ENCODE data around the gene ANKRD11. TPM values are rescaled to one million over a fixed set of nuclear protein-coding genes. Genes with fewer than 3 reads are reported as not detected.
"Not testable (repeated sequence)": the region's sequence is repeated elsewhere in the genome, so short reads cannot be mapped to it uniquely, and the experiment has no call there.

The ANKRD11 gene
- total RNA-seq, 1 donor from 2014 or later, result 165 TPM

DNA sequence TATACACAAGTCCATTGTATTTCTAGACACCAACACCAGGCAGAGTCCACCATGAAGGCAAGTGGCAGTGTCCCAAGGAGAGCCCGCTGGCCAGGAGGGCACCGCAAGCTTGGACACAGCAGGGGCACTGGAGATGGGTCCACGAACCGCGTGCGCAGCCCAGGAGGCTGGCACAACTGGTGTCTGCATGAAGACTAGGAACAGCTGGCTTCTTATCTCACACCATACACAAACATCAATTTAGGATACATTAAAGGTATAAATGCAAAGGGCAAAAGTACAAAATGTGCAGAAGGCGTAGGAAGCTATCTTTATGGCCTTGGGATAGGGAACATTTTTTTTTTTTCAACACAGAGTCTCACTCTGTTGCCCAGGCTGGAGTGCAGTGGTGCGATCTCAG lies 52.4 kb downstream of the ANKRD11 start:
- H3K27ac Mint-ChIP-seq (ENCODE audit: unreplicated experiment), result no peak overlapping the region

GRCh38 chr16:89437251-89437987 lies 52.9 kb downstream of the ANKRD11 start:
- Mint-ChIP-seq H3K4me3 (ENCODE audit: unreplicated experiment) (no peak overlapping the region), H3K27me3 (ENCODE audit: unreplicated experiment) (peaks cover 20% of the 10 kb centered on the region), H3K9me3 (ENCODE audit: unreplicated experiment) (no peaks in the 10 kb centered on the region), H3K27ac (ENCODE audit: unreplicated experiment) (peak overlapping the region; percentile 32), H3K4me1 (ENCODE audit: unreplicated experiment) (peaks cover 57% of the 10 kb centered on the region), H3K36me3 (ENCODE audit: low read depth, unreplicated experiment) (peaks cover 18% of the 10 kb centered on the region)
- no peak for DNase-seq (ENCODE audit: low spot score)
- TF ChIP-seq, protein P1, sequence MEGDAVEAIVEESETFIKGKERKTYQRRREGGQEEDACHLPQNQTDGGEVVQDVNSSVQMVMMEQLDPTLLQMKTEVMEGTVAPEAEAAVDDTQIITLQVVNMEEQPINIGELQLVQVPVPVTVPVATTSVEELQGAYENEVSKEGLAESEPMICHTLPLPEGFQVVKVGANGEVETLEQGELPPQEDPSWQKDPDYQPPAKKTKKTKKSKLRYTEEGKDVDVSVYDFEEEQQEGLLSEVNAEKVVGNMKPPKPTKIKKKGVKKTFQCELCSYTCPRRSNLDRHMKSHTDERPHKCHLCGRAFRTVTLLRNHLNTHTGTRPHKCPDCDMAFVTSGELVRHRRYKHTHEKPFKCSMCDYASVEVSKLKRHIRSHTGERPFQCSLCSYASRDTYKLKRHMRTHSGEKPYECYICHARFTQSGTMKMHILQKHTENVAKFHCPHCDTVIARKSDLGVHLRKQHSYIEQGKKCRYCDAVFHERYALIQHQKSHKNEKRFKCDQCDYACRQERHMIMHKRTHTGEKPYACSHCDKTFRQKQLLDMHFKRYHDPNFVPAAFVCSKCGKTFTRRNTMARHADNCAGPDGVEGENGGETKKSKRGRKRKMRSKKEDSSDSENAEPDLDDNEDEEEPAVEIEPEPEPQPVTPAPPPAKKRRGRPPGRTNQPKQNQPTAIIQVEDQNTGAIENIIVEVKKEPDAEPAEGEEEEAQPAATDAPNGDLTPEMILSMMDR (IDR thresholded peaks at IDR 0.05; ENCODE audit: unreplicated experiment), result no peak

More for the DNA sequence above, 52.4 kb downstream of the ANKRD11 start:
- peaks cover 18% of the 10 kb centered on the region for H3K36me3 Mint-ChIP-seq (ENCODE audit: low read depth, unreplicated experiment)
- DNase-seq (ENCODE audit: low spot score), result no peak
- no peak overlapping the region for H3K4me3 Mint-ChIP-seq (ENCODE audit: unreplicated experiment)
- peaks cover 22% of the 10 kb centered on the region for H3K27me3 Mint-ChIP-seq (ENCODE audit: unreplicated experiment)
- peaks cover 63% of the 10 kb centered on the region for H3K4me1 Mint-ChIP-seq (ENCODE audit: unreplicated experiment)
- no peaks in the 10 kb centered on the region for H3K9me3 Mint-ChIP-seq (ENCODE audit: unreplicated experiment)
- TF ChIP-seq, protein P1 (IDR thresholded peaks at IDR 0.05; ENCODE audit: unreplicated experiment), result no peak

DNA sequence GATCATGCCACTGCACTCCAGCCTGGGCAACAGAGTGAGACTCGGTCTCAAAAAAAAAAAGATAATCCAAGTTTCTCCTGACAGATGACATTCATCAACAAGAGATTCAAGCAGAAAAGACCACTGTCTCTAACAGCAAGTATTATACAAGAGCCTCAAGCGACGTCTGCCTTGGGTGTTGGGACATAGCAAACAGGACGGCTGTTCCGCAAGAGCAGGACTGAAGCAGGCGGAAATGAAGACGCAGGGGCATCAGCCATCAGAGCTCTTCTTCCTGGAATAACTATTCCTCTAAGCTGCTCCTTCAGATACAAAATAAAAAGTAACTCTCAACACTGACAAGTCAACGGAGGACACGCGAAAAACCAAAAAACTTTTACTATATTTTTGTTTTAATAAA lies 54.0 kb downstream of the ANKRD11 start:
- peaks cover 18% of the 10 kb centered on the region for H3K36me3 Mint-ChIP-seq (ENCODE audit: low read depth, unreplicated experiment)

GRCh38 chr16:89435059-89435458 lies 55.3 kb downstream of the ANKRD11 start:
- H3K27me3 Mint-ChIP-seq (ENCODE audit: unreplicated experiment), result peaks cover 12% of the 10 kb centered on the region
- H3K27ac Mint-ChIP-seq (ENCODE audit: unreplicated experiment); H3K9me3 Mint-ChIP-seq (ENCODE audit: unreplicated experiment); DNase-seq (ENCODE audit: low spot score); H3K4me3 Mint-ChIP-seq (ENCODE audit: unreplicated experiment): not testable (repeated sequence)
- peaks cover 20% of the 10 kb centered on the region for H3K36me3 Mint-ChIP-seq (ENCODE audit: low read depth, unreplicated experiment)
- H3K4me1 Mint-ChIP-seq (ENCODE audit: unreplicated experiment), result peaks cover 41% of the 10 kb centered on the region

More for the DNA sequence above, 54.0 kb downstream of the ANKRD11 start:
- Mint-ChIP-seq H3K9me3 (ENCODE audit: unreplicated experiment) (no peaks in the 10 kb centered on the region), H3K4me3 (ENCODE audit: unreplicated experiment) (no peak overlapping the region), H3K27ac (ENCODE audit: unreplicated experiment) (no peak overlapping the region), H3K27me3 (ENCODE audit: unreplicated experiment) (peaks cover 17% of the 10 kb centered on the region), H3K4me1 (ENCODE audit: unreplicated experiment) (peaks cover 51% of the 10 kb centered on the region)
- TF ChIP-seq, protein P1 (IDR thresholded peaks at IDR 0.05; ENCODE audit: unreplicated experiment), result no peak
- no peak for DNase-seq (ENCODE audit: low spot score)

- Mint-ChIP-seq H3K4me1 (ENCODE audit: unreplicated experiment) (peaks cover 36% of the 10 kb centered on the region), H3K9me3 (ENCODE audit: unreplicated experiment) (no peaks in the 10 kb centered on the region), H3K27ac (ENCODE audit: unreplicated experiment) (peak overlapping the region; percentile 55), H3K36me3 (ENCODE audit: low read depth, unreplicated experiment) (peaks cover 20% of the 10 kb centered on the region), H3K4me3 (ENCODE audit: unreplicated experiment) (no peak overlapping the region), H3K27me3 (ENCODE audit: unreplicated experiment) (peaks cover 12% of the 10 kb centered on the region)
- no peak for DNase-seq (ENCODE audit: low spot score)
- TF ChIP-seq, protein P1 (IDR thresholded peaks at IDR 0.05; ENCODE audit: unreplicated experiment), result no peak
Measured at GRCh38 chr16:89434490-89434889, 55.9 kb downstream of the ANKRD11 start.

GRCh38 chr16:89433363-89433984 lies 56.9 kb downstream of the ANKRD11 start:
- H3K27ac Mint-ChIP-seq (ENCODE audit: unreplicated experiment); H3K9me3 Mint-ChIP-seq (ENCODE audit: unreplicated experiment); DNase-seq (ENCODE audit: low spot score); H3K4me3 Mint-ChIP-seq (ENCODE audit: unreplicated experiment): not testable (repeated sequence)
- Mint-ChIP-seq H3K36me3 (ENCODE audit: low read depth, unreplicated experiment) (peaks cover 20% of the 10 kb centered on the region), H3K27me3 (ENCODE audit: unreplicated experiment) (peaks cover 12% of the 10 kb centered on the region), H3K4me1 (ENCODE audit: unreplicated experiment) (peaks cover 35% of the 10 kb centered on the region)
